ENCODE data around the gene BMP6. TPM values are rescaled to one million over a fixed set of nuclear protein-coding genes. Genes with fewer than 3 reads are reported as not detected.

Gene BMP6
- total RNA-seq, 1 donor from 2014 or later, result 3.2 TPM

- Histone ChIP-seq H3K9me3 (no peaks in the 10 kb centered on the region), H3K27ac (no peak overlapping the region), H3K27me3 (no peaks in the 10 kb centered on the region), H3K4me1 (no peaks in the 10 kb centered on the region), H3K36me3 (no peaks in the 10 kb centered on the region), H3K4me3 (no peak overlapping the region)
- TF ChIP-seq POLR2AphosphoS5 (IDR thresholded peaks at IDR 0.05; ENCODE audit: insufficient read depth in 1 of 2, low read depth in 1 of 2), result no peak
- TF ChIP-seq POLR2A (IDR thresholded peaks at IDR 0.05), result no peak
- no peak for TF ChIP-seq CTCF (IDR thresholded peaks at IDR 0.05)
- intact Hi-C loops (cut with DNase I), result no loop called here
- DNase-seq (ENCODE audit: extremely low spot score in 2 of 2), result no peak
Measured at GRCh38 chr6:7866526-7866925, 140.6 kb downstream of the BMP6 start.

GRCh38 chr6:7868926-7869325, 143.0 kb downstream of the BMP6 start:
- TF ChIP-seq CTCF (IDR thresholded peaks at IDR 0.05) (no peak), POLR2AphosphoS5 (IDR thresholded peaks at IDR 0.05; ENCODE audit: insufficient read depth in 1 of 2, low read depth in 1 of 2) (no peak), POLR2A (IDR thresholded peaks at IDR 0.05) (no peak)
- Histone ChIP-seq H3K4me3 (no peak overlapping the region), H3K36me3 (no peaks in the 10 kb centered on the region), H3K9me3 (no peaks in the 10 kb centered on the region), H3K27ac (no peak overlapping the region), H3K27me3 (no peaks in the 10 kb centered on the region), H3K4me1 (no peaks in the 10 kb centered on the region)
- intact Hi-C loops (cut with DNase I), result no loop called here
- no peak for DNase-seq (ENCODE audit: extremely low spot score in 2 of 2)

- Histone ChIP-seq H3K27ac (no peak overlapping the region), H3K36me3 (peaks cover 0 to 20% of the 10 kb centered on the region in 2 donors), H3K9me3 (no peaks in the 10 kb centered on the region), H3K27me3 (no peaks in the 10 kb centered on the region), H3K4me3 (no peak overlapping the region), H3K4me1 (no peaks in the 10 kb centered on the region)
- TF ChIP-seq CTCF (IDR thresholded peaks at IDR 0.05), result no peak
- TF ChIP-seq POLR2A (IDR thresholded peaks at IDR 0.05), result no peak
- TF ChIP-seq POLR2AphosphoS5 (IDR thresholded peaks at IDR 0.05; ENCODE audit: insufficient read depth in 1 of 2, low read depth in 1 of 2), result no peak
- DNase-seq (ENCODE audit: extremely low spot score in 2 of 2), result no peak
- intact Hi-C loops (cut with DNase I), result no loop called here
Measured at GRCh38 chr6:7878401-7878964, 152.6 kb downstream of the BMP6 start.

GRCh38 chr6:7879043-7879442, 153.1 kb downstream of the BMP6 start:
- no peak for DNase-seq (ENCODE audit: extremely low spot score in 2 of 2)
- Histone ChIP-seq H3K27ac (no peak overlapping the region), H3K9me3 (no peaks in the 10 kb centered on the region), H3K36me3 (peaks cover 0 to 26% of the 10 kb centered on the region in 2 donors), H3K27me3 (no peaks in the 10 kb centered on the region), H3K4me1 (no peaks in the 10 kb centered on the region), H3K4me3 (no peak overlapping the region)
- intact Hi-C loops (cut with DNase I), result no loop called here
- TF ChIP-seq CTCF (IDR thresholded peaks at IDR 0.05), result no peak
- TF ChIP-seq POLR2A (IDR thresholded peaks at IDR 0.05), result no peak
- no peak for TF ChIP-seq POLR2AphosphoS5 (IDR thresholded peaks at IDR 0.05; ENCODE audit: insufficient read depth in 1 of 2, low read depth in 1 of 2)

GRCh38 chr6:7879579-7879978, 153.7 kb downstream of the BMP6 start:
- no peak overlapping the region for H3K27ac ChIP-seq
- H3K9me3 ChIP-seq, result no peaks in the 10 kb centered on the region
- no peaks in the 10 kb centered on the region for H3K27me3 ChIP-seq
- no peak overlapping the region for H3K4me3 ChIP-seq
- intact Hi-C loops (cut with DNase I), result no loop called here
- H3K36me3 ChIP-seq, result peaks cover 0 to 31% of the 10 kb centered on the region in 2 donors
- TF ChIP-seq POLR2A (IDR thresholded peaks at IDR 0.05) (no peak), CTCF (IDR thresholded peaks at IDR 0.05) (no peak), POLR2AphosphoS5 (IDR thresholded peaks at IDR 0.05; ENCODE audit: insufficient read depth in 1 of 2, low read depth in 1 of 2) (no peak)
- DNase-seq (ENCODE audit: extremely low spot score in 2 of 2), result no peak
- no peaks in the 10 kb centered on the region for H3K4me1 ChIP-seq

All from vagina (tissue), 2 donors.